Measurements from ENCODE around the gene ACP7.
A peak's percentile ranks its signal among the peaks of the same experiment; 100 is the strongest.
"Not testable (repeated sequence)": the region's sequence is repeated elsewhere in the genome, so short reads cannot be mapped to it uniquely, and the experiment has no call there.

ACP7 gene

GRCh38 chr19:39142630-39143029, 58.5 kb downstream of the ACP7 start:
- DNase-seq (ENCODE audit: low read depth), result no peak
- H3K4me3 ChIP-seq (replicated peaks; ENCODE audit: low read depth, low read length), result no peak overlapping the region
- TF ChIP-seq CTCF (IDR thresholded peaks at IDR 0.05; ENCODE audit: low read length, missing control alignments), result no peak

GRCh38 chr19:39143757-39144289, 59.7 kb downstream of the ACP7 start:
- not testable (repeated sequence) for H3K4me3 ChIP-seq (replicated peaks; ENCODE audit: low read depth, low read length); DNase-seq (ENCODE audit: low read depth)

- H3K4me3 ChIP-seq (replicated peaks; ENCODE audit: low read depth, low read length), result no peak overlapping the region
- TF ChIP-seq CTCF (IDR thresholded peaks at IDR 0.05; ENCODE audit: low read length, missing control alignments), result no peak
- DNase-seq (ENCODE audit: low read depth), result peak; percentile 64
Measured at GRCh38 chr19:39144290-39145071, 60.3 kb downstream of the ACP7 start.

GRCh38 chr19:39145180-39145953, 61.2 kb downstream of the ACP7 start:
- no peak for DNase-seq (ENCODE audit: low read depth)
- no peak for TF ChIP-seq CTCF (IDR thresholded peaks at IDR 0.05; ENCODE audit: low read length, missing control alignments)
- no peak overlapping the region for H3K4me3 ChIP-seq (replicated peaks; ENCODE audit: low read depth, low read length)

- DNase-seq (ENCODE audit: low read depth), result no peak
- no peak for TF ChIP-seq CTCF (IDR thresholded peaks at IDR 0.05; ENCODE audit: low read length, missing control alignments)
- no peak overlapping the region for H3K4me3 ChIP-seq (replicated peaks; ENCODE audit: low read depth, low read length)
Measured at GRCh38 chr19:39146091-39146490, 61.9 kb downstream of the ACP7 start.

- H3K4me3 ChIP-seq (replicated peaks; ENCODE audit: low read depth, low read length), result no peak overlapping the region
- DNase-seq (ENCODE audit: low read depth), result no peak
- no peak for TF ChIP-seq CTCF (IDR thresholded peaks at IDR 0.05; ENCODE audit: low read length, missing control alignments)
Measured at GRCh38 chr19:39146686-39147450, 62.7 kb downstream of the ACP7 start.

- H3K4me3 ChIP-seq (replicated peaks; ENCODE audit: low read depth, low read length), result no peak overlapping the region
- no peak for TF ChIP-seq CTCF (IDR thresholded peaks at IDR 0.05; ENCODE audit: low read length, missing control alignments)
- DNase-seq (ENCODE audit: low read depth), result no peak
Measured at GRCh38 chr19:39147480-39147879, 63.3 kb downstream of the ACP7 start.

All from fibroblast of pulmonary artery (primary cell).